GM04503 (cell line): Measurements from ENCODE around the gene IGF2BP2.
"Not testable (repeated sequence)": the region's sequence is repeated elsewhere in the genome, so short reads cannot be mapped to it uniquely, and the experiment has no call there.

ENCODE experiments used
- DNase-seq: peaks from one replicate; pipeline ENCODE4 v3.0.0-alpha.2; 2012; ENCODE audit warnings: low read depth

The IGF2BP2 gene

DNA sequence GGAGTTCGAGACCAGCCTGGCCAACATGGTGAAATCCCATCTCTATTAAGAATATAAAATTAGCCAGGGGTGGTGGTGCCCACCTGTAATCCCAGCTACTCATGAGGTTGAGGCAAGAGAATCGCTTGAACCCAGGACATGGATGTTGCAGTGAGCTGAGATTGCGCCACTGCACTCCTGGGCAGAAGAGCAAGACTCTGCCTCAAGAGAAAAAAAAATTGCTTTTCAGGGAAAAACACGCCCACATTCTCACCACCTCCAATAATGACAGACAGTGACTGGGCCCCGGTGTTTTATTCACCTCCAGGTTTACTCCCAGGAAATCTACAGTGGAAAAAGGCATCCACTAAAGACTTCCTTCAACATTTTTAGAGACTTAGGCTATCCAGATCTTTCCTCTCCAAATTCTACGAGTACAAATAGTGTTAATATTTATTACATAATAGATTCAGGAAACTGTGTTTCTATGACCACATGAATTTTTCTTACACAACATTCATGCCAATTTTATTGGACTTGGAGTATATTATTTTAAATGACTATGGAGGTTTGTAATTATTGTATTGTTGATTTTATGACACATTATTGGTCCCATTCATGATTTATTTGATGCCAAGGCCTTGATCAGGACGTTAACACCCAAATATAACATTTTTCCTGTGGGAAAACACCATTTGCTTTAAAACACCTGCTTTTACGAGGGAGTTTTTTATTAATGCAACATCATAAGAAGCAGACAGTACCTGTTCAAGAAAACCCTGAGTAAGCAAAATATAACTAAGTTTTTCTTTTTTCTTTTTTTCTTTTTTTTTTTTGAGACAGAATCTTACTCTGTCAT is 26.6 kb downstream of the IGF2BP2 start:
- DNase-seq, result no peak

DNA sequence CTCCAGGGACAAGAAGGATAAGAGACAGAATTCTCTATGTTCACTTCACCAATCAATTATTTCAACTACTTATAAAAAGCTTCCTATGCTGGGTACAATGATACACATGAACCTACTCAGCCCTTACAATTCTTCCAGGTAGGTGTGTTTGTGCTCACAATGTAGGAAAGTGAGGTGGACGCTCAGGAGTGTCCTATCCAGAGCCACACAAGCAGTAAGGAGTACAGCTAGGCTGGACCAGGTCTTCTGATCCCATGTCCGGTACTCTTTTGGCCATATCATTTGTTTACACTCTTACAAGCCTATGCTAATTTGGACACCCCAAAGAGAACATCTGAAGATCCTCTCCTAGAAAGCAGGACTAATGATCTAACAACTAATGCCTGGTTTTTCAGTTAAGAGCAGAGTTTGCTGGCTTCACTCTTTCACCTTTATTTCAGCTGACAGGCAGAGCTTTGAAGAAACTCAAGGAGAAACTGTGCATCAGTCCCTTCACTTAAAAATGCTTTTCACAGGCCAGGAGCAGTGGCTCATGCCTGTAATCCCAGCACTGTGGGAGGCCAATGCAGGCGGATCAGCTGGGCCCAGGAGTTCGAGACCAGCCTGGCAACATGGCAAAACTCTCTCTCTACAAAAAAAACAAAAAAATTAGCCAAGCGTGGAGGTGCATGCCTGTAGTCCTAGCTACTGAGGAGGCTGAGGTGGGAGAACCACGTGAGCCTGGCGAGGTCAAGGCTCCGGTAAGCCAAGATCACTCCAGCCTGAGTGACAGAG is 27.5 kb downstream of the IGF2BP2 start:
- no peak for DNase-seq

DNA sequence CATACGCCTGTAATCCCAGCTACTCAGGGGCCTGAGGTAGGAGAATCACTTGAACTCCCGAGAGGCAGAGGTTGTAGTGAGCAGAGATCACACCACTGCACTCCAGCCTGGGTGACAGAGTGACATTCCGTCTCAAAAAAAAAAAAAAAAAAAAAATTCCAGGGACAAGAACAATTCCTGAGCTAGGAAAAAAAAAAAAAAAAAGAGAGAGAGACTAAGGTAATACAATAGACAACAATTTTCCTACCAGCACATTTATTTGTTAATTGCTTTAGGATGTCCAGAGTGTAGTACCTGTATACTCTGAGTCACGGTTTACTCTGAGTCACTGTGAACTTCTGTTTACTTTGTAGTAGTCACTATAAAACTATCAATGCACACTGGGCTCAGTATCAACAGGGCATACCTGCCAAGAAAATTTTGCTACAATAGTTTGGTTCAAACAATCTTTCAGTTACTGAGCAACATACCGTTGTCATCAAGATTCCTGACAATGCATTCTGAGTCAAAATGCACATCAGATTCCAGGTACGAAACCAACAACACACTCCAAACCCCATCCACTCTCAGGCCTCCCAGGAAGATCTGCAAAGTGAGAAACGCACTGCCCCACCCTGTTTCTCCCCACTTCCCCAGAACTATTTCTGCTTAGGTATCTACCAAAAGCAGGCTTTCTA is 28.3 kb downstream of the IGF2BP2 start:
- no peak for DNase-seq

DNA sequence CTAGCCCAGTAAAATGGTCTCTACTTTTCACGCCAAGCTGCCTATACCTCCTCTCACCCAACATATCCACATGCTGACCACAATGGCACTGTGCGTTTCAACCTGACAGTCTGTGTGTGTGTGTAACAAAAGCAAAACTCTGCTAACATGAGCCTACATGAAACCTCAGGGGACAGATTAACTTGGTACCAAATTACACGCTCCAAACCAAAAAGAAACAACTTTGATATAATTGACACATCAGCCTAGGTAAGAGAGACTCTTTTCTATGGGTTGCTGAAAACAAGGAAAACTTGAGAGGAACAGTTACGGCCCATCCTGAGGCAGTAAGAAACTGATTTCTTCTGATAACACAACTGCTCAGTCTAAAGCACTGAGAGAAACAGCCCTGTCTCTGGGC is 31.5 kb downstream of the IGF2BP2 start:
- no peak for DNase-seq

DNA sequence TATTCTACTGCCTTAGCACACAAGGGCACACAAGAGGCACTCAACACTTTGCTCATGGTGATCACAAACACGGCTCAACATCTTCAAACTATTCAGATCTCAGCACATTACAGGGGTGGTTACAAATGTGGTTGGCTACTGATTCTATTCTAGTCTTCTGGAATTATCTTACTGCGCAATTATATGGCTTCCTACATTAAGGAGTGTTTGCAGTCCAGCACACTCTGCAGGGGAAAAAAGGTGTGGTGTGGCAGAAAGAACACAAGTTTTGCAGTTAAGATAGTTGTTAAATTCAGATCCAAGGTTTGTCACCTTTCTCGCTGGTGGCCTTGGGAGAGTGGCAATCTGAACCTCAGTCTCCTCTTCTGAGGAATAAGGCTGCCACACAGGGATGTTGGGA is 31.9 kb downstream of the IGF2BP2 start:
- DNase-seq, result no peak

DNA sequence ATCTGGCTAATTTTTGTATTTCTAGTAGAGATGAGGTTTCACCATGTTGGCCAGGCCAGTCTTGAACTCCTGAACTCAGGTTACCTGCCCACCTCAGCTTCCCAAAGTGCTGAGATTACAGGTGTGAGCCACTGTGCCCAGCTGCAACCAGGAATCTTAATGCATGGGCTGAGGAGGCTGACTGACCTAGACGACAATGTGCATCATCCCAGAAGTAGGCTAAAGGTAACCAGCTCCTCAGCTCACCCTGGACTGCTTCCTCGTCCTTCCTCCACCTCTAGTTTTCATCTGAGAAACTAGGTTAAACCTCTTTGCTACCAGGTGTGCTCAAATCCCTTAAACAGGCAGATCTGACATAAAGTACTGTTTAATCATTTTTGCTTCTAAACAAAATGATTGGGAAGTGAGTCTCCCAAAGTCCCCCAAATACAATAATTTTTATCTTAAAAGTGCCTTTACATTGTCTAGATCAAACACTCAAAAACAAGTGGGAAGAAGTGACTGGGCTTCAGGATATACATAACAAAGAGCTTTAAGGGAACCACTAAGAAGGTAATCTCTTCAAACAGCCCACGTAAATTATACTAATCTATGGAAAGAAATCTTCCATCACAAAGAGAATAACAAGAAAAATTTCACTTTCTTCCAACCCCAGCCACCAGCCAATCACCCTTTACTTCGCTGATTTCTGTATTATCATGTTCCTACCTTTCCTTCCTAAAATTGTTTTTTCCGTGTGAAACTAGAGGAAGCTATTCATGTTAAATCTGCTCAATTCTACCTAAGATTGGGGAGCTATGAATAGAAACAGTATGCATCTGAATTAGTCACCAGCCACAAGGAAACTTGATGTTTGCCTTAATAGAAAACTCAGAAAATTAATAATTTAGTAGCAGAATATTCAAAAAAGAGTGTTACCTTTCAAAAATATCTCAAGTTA is 34.7 kb downstream of the IGF2BP2 start:
- DNase-seq, result no peak

DNA sequence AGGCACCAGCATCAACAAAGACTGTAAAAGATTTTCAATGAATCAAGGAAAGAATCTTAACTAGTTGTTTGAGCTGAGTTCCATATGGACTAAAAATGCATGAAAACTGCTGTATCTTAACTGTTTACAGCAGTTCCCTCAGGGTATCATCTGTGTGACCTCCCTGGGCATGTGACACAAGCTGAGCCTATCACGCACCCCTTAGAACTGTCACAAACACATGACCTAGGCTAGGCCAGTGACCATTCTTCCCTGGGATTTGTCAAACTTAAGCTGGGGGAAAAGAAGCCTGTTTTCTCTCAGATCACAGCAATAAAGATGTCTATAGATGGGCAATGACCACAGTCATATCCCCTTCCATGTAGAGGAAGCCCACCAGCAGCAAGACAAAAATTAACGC is 35.7 kb downstream of the IGF2BP2 start:
- DNase-seq, result no peak

DNA sequence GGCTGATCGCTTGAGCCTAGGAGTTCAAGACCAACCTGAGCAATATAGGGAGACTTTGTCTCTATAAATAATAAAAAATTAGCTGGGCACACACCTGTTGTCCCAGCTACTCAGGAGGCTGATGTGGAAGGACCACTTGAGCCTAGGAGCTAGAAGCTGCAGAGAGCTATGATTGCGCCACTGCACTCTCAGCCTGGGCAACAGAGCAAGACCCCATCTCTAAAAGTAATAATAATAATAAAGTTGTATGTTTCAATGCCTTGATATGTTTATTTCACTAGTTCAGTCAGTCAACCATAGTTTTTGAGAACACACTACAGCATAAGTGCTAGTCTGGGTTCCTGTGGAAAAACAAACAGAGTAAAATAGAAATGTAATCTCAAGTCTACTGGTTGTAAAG is 36.5 kb downstream of the IGF2BP2 start:
- DNase-seq, result no peak

DNA sequence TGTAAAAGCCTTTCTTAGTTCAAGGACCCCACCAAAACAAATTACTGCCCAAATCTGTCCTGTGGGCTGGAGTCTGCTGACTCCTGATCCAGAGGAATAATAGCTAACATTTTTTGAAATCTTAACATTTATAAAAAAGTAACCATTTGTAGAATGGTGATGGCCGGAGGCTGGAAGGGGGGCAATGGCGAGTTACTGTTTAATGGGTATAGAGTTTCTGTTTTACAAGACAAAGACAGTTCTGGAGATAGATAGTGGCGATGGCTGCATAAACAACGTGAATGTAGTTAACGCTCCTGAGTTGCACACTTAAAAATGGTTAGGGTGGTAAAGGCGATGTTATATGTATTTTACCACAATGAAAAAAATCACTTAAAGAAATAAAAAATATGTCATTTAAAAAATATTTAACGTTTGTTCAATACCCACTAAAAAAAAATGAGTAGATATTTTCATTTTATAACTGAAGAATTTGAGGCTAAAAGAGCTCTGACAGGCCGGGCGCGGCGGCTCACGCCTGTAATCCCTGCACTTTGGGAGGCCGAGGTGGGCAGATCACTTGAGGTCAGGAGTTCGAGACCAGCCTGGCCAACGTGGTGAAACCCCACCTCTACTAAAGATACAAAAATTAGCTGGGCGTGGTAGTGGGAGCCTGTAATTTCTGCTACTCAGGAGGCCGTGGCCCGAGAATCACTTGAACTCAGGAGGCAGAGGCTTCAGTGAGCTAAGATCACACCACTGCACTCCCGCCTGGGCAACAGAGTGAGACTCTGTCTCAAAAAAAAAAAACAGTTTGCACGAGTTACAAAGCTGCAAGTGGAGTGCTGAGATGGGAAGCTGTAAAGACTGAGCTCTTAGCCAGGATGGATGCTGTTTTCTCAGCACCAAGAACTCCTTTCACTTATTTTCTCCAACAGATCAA is 37.6 kb downstream of the IGF2BP2 start:
- DNase-seq, result no peak

DNA sequence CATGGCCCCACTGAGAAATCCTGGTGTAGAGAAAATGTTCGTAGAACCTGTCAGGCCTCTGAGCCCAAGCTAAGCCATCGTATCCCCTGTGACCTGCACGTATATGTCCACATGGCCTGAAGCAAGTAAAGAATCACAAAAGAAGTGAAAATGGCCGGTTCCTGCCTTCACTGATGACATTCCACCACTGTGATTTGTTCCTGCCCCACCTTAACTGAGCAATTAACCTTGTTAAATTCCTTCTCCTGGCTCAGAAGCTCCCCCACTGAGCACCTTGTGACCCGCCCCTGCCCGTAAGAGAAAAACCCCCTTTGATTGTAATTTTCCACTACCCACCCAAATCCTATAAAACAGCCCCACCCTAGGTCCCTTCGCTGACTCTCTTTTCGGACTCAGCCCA is 38.6 kb downstream of the IGF2BP2 start:
- DNase-seq, result not testable (repeated sequence)

DNA sequence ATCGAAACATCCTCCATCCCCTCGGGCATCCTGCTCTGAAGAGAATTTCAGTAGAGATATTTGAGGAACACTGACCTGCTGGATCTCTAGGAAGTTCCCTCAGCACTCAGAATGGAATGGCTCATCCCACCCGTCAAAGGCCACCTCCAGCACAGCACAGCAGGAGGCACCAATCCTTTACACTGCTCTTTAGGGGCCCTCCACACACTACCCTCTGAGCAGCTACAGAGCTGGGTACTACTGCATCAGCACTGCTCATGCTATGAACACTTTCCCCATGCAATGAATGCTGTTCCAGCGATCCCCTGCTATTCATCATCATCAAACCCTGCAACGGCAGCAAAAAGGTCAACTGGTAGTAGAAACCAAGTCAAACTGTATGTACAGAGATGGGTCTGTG is 40.5 kb downstream of the IGF2BP2 start:
- DNase-seq, result no peak

DNA sequence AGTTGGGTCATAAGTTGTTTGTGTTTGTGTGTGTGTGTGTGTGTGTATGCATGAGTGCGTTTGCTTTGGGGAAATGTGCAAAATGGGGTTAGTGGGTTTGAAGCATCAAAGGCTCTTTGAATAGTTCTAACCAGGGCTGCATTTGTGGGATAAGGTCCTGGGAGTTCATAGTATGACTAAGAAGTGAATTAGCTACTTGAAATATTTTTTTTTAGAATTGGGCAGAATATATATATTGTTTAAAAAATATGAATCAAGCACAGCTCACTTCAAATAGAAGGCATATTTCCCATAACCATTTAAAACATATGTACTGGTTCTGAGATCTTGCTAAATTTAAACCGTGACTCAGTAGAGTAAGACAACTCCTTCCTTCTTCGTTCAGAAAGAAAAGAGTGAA is 43.1 kb downstream of the IGF2BP2 start:
- no peak for DNase-seq

DNA sequence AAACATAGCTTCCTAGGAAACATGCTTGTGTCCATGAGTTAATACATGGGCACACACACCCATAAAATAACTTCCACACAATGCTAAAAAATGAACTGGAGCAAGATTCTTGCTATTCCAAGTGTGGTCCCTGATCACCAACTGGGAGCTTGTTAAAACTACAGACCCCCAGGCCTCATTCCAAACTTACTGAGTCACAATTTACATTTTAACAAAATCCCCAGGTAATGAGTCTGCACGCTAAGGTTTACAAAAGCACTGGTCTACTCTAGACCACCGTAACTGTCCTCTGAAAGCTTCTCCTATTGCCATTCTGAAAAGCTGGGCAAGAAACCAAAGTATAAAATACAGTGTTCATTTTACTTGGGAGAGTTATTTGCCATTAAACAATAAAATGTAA is 45.4 kb downstream of the IGF2BP2 start:
- no peak for DNase-seq

DNA sequence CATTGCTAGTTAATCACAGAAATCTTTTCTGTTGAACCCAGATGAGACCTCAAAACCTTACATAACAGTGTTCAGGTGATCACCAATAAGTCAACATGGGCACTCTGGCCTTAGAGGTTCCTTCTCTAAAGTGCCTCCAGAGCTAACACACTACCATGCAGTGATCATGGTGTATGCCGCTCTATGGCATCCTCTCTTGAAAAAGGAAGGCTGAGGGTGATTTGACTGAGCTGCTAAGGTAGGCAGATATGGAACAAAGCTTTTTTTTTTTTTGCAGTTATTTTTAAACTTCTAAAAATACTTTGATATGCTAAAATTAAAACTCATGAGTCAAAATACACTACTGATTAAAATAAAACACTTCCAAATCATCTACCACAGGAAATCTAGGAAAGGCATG is 46.0 kb downstream of the IGF2BP2 start:
- no peak for DNase-seq

DNA sequence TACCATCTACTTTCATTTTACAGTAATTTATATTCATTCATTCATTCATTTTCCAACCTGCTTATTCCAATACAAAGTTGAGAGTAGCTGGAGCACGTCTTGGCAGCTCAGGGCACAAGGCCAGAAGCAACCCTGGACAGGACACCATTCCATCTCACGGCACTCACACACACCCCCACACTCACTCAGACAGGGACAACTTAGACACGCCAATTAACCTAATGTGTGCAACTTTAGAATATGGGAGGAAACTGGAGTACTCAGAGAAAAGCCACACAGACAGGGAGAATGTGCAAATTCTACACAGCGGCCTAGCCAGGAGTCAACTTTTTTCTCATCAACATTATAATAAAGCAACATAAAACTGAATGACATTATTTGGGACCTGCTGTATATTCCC is 46.7 kb downstream of the IGF2BP2 start:
- no peak for DNase-seq

DNA sequence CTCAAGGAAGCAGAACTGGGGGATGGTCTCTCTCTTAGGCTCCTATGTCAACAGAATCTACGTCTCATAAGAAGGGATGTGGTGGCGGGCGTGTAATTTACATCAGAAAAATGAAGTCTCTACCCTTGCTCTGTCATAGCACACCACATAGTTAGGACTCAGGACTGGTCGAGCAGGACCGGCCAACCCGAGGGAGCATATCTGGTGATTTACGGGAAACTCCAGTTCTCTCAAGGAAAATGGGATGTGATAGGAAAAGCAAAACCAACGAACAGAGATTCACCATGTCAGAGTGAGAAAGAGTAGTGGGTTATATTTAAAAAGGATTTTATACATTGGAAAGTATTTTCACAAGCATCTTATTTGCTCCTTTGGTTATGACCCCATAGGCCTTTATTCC is 54.7 kb downstream of the IGF2BP2 start:
- DNase-seq, result no peak

DNA sequence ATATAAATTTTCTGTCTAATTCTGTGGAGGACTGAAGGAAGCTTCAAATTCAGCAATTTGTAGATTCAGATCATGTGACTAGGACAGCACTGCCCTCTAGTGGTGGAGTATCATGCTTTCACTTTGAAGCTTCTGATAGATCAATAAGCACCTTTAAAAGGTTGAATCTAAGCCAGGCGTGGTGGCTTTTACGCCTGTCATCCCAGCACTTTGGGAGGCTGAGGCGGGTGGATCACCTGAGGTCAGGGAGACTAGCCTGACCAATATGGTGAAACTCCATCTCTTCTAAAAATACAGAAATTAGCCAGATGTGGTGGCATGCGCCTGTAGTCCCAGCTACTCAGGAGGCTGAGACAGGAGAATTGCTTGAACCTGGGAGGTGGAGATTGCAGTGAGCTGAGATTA is 56.3 kb downstream of the IGF2BP2 start:
- DNase-seq, result not testable (repeated sequence)

DNA sequence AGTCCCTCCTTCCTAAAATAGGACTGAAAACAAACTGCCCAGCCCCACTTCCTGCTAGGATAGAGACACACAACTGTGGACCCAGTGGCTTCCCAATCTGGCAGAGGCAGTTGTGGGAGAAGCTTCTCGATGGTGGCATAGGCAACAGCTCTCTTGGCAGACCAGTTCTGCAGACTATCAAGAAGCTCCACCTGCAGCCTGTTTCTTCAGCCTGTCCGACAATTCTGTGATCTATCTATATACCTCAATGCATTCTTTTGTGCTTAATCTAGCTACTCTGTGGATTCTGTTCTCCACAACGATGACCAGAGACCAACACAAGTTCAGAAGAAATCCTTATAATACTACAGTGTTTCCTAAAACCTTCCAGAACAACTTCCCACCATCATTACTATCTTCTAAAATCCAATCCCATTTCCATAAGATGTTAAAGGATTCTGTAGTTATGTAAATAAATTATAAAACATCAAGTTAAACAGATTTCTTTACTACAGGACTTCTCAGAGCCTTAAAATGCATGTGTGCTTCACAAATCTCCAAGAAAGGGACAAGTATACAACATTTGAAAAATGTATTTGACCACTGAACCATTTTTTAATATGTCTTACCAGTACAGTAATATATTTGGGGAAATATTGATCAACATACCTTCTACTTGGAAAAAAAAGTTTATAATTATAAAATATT is 57.7 kb downstream of the IGF2BP2 start:
- DNase-seq, result no peak

DNA sequence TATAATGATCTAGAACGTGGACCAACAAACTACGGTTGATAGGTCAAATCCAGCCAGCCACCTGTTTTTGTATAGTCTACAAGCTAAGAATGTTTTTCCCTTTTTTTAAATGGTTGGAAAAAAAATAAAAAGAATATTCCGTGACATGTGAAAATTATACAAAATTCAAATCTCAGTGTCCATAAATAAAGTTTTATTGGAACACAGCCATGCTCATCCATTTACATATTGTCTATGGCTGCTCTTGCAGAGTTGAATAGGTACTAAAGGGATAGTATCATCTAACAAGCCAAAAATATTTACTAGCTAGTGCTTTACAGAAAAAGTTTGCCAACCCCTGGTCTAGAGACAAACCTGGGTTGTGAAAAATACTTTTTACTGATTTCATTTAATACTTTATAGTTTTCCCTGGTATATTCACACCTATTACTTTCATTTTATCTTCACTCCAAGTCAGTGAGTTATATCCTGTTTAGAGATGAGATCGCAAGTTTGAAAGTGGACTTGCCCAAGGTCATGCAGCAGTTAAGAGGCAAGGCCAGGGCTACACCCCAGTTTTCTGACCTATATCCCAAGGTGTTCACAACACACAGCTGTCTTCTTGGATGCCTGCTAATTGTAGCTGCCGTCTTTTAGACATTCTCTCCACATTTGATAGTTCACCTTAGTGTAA is 58.4 kb downstream of the IGF2BP2 start:
- no peak for DNase-seq

DNA sequence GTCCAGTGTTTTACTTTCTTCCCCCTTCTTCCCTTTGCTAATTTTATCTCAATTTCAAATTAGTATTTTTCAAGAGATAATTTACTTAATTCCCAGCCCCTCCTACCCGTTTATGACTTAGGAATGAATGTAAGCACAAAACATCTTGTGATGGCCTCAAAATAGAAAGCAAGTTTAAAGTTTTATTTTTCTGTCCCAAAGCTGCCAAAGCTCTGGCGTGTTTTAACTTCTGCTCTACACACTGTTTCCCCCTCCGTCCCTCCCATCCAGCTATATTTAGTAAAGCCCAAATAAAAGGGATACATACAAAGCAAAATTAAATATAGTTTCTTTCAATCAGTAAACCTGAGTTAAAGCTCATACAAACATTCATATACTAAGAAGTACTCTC is 59.9 kb downstream of the IGF2BP2 start:
- no peak for DNase-seq
